Urothelium cell line (cell line): Measurements from ENCODE around the gene DDB1.
"Not testable (repeated sequence)": the region's sequence is repeated elsewhere in the genome, so short reads cannot be mapped to it uniquely, and the experiment has no call there.

Experiments used
- DNase-seq: peaks from one replicate; pipeline ENCODE4 v3.0.0; 2011; ENCODE audit warnings: low spot score, mixed read lengths
- FAIRE-seq: peaks from 2 replicates; lab custom pipeline; 2011; peaks lifted over from hg19 to GRCh38; lab: Jason Lieb, UNC

Gene DDB1

DNA sequence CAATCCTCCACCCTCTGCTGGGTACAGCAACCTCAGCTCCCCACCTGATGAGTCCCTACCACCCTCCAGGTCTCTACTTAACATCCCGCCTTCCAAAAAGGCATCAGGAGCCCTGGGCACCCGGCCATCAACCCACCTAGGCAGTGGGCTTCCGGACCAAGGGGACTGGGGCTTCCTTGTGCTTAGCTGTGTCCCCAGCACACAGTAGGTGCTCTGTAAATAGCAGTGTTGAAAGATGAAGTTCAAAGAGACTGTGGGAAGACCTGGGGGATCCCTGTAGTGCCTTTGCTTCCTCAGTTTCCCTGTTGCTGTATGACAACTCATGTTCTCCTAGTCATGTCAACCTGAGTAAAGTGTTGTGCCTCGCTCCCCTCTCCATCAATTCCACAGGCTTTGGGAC, 58.8 kb downstream of the DDB1 start:
- no peak for FAIRE-seq
- no peak for DNase-seq

- no peak for DNase-seq
- FAIRE-seq = no peak
Measured at GRCh38 chr11:61273178-61274078, 59.5 kb downstream of the DDB1 start.

DNA sequence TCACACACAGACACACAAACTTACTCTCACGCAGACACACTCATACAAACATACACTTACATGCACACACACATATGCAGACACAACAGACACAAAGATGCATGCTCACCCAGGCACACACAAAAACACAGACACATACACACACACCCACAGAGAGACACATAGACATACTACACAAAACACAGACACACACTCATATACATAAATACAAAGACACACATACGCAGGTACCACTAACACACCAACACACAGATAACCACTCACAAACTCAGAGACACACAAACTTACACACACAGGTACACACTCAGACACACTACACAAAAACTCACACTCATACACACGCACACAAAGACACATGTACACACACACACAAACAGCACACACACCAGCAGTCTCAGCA, 60.2 kb downstream of the DDB1 start:
- FAIRE-seq (no peak), DNase-seq (no peak)

GRCh38 chr11:61270354-61271076, 62.4 kb downstream of the DDB1 start:
- DNase-seq (no peak), FAIRE-seq (no peak)

GRCh38 chr11:61268588-61269250, 64.2 kb downstream of the DDB1 start:
- FAIRE-seq (no peak), DNase-seq (no peak)

GRCh38 chr11:61267437-61267841, 65.5 kb downstream of the DDB1 start:
- FAIRE-seq (no peak), DNase-seq (no peak)

DNA sequence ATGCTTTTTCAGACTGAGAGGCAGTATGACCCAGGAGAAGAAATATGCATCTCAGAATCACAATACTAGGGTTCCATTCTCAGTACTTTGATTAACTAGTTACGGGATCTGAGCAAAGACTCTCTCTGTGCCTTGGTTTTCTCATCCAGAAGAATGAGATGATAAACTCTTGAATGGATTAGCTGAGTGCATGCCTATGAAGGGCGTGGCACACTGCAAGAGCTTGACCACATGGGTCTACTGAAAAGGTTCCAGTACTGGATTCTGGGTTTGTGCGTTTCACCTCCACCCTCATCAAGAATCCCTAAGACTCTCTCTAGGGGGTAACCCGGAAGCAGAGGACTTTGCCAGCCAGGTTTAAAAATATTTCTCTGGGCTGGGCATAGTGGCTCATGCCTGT, 66.3 kb downstream of the DDB1 start:
- FAIRE-seq = no peak
- DNase-seq = no peak

GRCh38 chr11:61265357-61265756, 67.5 kb downstream of the DDB1 start:
- DNase-seq (no peak), FAIRE-seq (no peak)

DNA sequence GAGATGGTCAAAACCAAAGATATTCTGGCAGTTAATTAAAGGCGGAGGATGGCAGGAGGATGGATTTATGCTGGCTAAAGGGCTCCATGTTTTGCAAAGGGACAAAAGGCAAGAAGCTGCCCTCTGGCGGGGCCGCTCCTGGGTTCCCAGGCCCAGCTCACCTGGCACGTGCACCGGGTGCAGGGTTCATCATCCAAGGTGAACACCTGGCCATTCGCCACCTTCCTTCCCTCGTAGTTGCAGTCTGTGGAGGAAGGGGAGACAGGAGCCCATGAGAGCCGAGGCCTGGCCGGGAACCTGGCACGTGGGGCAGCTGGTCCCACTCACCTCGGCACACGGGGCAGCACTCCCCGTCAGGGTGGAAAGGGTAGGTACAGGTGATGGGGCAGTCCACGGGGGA, 68.1 kb downstream of the DDB1 start:
- no peak for FAIRE-seq
- DNase-seq = no peak

GRCh38 chr11:61264371-61264770, 68.5 kb downstream of the DDB1 start:
- DNase-seq (no peak), FAIRE-seq (no peak)

GRCh38 chr11:61259363-61259762, 73.5 kb downstream of the DDB1 start:
- FAIRE-seq = no peak
- no peak for DNase-seq

DNA sequence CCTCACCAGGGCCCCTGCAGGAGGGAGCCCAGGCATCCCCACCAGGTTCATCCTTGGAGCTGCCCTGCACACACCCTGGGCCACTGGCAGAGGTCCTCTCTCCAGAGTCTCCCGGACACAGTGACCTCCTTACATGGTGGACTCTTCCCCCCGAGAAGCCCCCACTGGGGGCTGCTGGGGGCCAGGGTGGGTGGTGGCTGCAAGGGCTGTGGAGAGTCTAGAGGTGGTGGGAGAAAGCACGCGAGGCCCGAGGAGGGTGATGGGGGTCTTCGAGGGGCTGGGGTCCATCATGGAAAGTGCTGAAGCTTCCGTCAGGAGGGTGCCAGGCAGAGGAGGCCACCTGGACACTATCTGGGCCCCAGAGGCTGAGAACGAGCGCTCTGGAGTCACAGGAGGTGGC, 74.4 kb downstream of the DDB1 start:
- FAIRE-seq = no peak
- no peak for DNase-seq

- no peak for DNase-seq
- no peak for FAIRE-seq
Measured at GRCh38 chr11:61256710-61257482, 76.0 kb downstream of the DDB1 start.

DNA sequence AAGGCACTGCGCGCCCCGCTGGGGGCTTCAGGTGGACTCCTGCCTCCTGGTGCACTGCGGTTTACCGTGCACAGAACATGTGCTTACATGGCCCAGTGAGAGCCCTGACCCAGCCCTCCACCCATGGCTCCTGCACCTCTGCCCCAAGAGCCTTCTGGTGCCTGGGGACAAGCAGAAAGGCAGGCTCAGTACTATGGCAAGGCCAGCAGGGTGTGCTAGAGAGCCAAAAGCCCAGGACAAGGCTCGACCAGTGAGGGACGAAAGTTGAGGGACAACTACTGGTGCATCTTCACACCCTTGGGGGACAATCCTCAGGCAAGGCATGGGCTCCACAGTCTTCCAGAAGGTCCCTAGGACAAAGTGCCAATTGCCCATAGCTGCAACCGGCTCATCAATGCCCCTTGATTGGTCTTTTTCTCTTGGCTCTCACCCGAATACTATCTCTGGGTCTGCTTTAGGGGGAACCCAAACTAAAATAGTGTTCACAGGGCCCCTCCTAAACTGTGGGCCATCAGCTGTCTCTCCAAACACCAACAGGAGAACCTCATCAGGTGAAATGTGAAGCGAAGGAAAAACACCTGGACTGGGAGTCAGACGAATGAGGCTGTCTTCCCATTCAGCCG, 78.4 kb downstream of the DDB1 start:
- FAIRE-seq = no peak
- DNase-seq = peak; percentile 81

DNA sequence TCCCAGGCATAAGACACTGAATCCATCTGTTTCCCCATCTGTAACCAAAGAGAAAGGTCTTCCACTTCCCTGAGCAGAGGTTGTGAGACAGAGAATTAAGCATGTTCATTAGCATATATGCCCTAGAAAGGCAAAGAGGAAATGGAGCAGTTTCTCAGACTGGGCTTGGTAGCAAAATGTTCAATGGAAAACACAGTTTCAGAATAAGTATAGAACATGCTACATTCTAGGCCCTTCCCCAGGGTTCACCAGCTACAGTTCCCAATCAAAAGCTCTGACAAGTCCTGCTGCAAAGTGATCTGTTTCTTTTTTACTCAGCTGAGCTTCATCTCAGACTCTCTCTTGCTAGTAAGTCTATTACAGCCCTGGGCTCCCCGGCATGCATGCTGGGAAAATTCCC, 80.6 kb downstream of the DDB1 start:
- DNase-seq, FAIRE-seq: not testable (repeated sequence)

GRCh38 chr11:61250796-61251765, 81.8 kb downstream of the DDB1 start:
- not testable (repeated sequence) for FAIRE-seq

More at GRCh38 chr11:61250796-61251765, 81.8 kb downstream of the DDB1 start:
- not testable (repeated sequence) for DNase-seq
